ENCODE data around the gene PPP1R13B. TPM values are rescaled to one million over a fixed set of nuclear protein-coding genes. Genes with fewer than 3 reads are reported as not detected.

Gene PPP1R13B
- total RNA-seq, 1 experiment from 2014 or later = 3.0 TPM

DNA sequence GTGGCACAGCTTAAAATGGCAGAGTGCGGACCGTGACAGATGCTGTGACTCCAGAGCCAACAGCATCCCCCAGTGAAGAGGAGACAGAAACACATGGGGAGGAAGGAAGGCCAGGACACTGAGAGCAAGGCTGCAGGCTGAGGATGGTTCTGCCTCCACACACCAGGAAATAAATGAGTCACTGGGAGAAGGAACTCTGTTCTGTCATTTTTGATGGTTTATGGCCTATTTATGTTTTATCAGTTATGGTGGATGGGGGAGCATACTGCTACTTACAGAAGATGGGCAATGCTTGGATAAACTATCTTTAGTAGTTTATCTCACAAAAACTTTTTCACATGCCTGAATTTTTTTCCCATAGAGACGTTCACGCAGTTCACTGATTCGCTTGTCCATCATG, 97.9 kb downstream of the PPP1R13B start:
- H3K4me1 ChIP-seq (ENCODE audit: low read length) = no peaks in the 10 kb centered on the region
- no peaks in the 10 kb centered on the region for H3K79me2 ChIP-seq (ENCODE audit: low read length)
- H3K36me3 ChIP-seq (ENCODE audit: insufficient read depth, low read length) = no peaks in the 10 kb centered on the region
- no peak overlapping the region for H3K9ac ChIP-seq (ENCODE audit: low read length)
- H3K9me2 ChIP-seq (replicated peaks; ENCODE audit: insufficient read depth, low read length) = no peaks in the 10 kb centered on the region
- no peak for DNase-seq
- no peak overlapping the region for H2AFZ ChIP-seq (ENCODE audit: low read length)
- no peaks in the 10 kb centered on the region for H3K9me3 ChIP-seq (ENCODE audit: low read length)
- H3K27ac ChIP-seq (ENCODE audit: low read length) = no peak overlapping the region
- no peaks in the 10 kb centered on the region for H3K27me3 ChIP-seq (ENCODE audit: low read length)
- H3K4me3 ChIP-seq (ENCODE audit: low read length) = no peak overlapping the region
- no peaks in the 10 kb centered on the region for H4K20me1 ChIP-seq (ENCODE audit: insufficient read depth, low read depth, low read length)
- no peak overlapping the region for H3K4me2 ChIP-seq (ENCODE audit: low read depth, low read length, poor library complexity, severe bottlenecking)

DNA sequence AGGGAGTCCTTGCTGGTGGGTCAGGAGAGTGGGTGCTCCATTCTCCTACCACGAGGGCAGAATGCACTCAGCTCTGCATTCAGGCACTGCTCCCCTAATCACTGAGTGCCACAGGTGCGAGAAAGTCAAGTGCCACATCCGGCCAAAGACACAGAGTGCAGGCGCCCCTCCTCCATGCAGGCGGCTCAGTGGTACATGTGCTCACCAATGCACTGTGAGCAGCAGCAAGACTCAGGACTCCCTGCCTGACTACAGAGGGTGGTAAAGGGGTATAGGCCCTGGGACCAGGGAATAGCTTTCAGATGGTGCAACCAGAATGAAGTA, 98.9 kb downstream of the PPP1R13B start:
- no peak overlapping the region for H3K9ac ChIP-seq (ENCODE audit: low read length)
- H3K9me3 ChIP-seq (ENCODE audit: low read length) = no peaks in the 10 kb centered on the region
- H3K27me3 ChIP-seq (ENCODE audit: low read length) = no peaks in the 10 kb centered on the region
- H3K4me3 ChIP-seq (ENCODE audit: low read length) = no peak overlapping the region
- H3K36me3 ChIP-seq (ENCODE audit: insufficient read depth, low read length) = no peaks in the 10 kb centered on the region
- H3K4me1 ChIP-seq (ENCODE audit: low read length) = no peaks in the 10 kb centered on the region
- no peak for DNase-seq
- no peak overlapping the region for H3K27ac ChIP-seq (ENCODE audit: low read length)
- no peak overlapping the region for H2AFZ ChIP-seq (ENCODE audit: low read length)
- H4K20me1 ChIP-seq (ENCODE audit: insufficient read depth, low read depth, low read length) = no peaks in the 10 kb centered on the region
- no peak overlapping the region for H3K4me2 ChIP-seq (ENCODE audit: low read depth, low read length, poor library complexity, severe bottlenecking)
- no peaks in the 10 kb centered on the region for H3K79me2 ChIP-seq (ENCODE audit: low read length)
- no peaks in the 10 kb centered on the region for H3K9me2 ChIP-seq (replicated peaks; ENCODE audit: insufficient read depth, low read length)

DNA sequence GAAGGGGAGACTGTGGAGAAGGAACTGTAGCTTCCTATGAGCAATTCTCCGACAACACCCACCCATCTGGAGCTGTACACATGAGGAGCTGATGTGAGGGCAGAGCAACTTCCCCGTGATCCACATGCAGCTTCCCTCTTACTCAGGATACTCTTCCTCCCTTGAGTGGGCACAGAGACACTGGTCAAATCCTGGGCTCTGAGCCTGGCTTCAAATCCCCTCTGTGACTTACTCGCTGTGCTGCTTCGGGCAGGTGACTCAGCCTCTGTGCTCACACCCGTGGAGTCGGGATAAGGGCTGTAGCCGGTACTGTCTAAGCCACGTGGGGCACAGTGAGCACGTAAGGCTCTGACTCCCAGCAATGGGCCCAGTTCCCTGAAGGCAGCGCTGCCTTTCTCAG, 100.7 kb downstream of the PPP1R13B start:
- Histone ChIP-seq H3K36me3 (ENCODE audit: insufficient read depth, low read length) (no peaks in the 10 kb centered on the region), H3K4me3 (ENCODE audit: low read length) (no peak overlapping the region), H3K4me2 (ENCODE audit: low read depth, low read length, poor library complexity, severe bottlenecking) (no peak overlapping the region), H3K79me2 (ENCODE audit: low read length) (no peaks in the 10 kb centered on the region), H3K9ac (ENCODE audit: low read length) (no peak overlapping the region), H3K9me2 (replicated peaks; ENCODE audit: insufficient read depth, low read length) (no peaks in the 10 kb centered on the region), H3K27ac (ENCODE audit: low read length) (no peak overlapping the region), H3K4me1 (ENCODE audit: low read length) (no peaks in the 10 kb centered on the region), H3K27me3 (ENCODE audit: low read length) (no peaks in the 10 kb centered on the region), H2AFZ (ENCODE audit: low read length) (no peak overlapping the region), H3K9me3 (ENCODE audit: low read length) (no peaks in the 10 kb centered on the region), H4K20me1 (ENCODE audit: insufficient read depth, low read depth, low read length) (no peaks in the 10 kb centered on the region)
- no peak for DNase-seq

DNA sequence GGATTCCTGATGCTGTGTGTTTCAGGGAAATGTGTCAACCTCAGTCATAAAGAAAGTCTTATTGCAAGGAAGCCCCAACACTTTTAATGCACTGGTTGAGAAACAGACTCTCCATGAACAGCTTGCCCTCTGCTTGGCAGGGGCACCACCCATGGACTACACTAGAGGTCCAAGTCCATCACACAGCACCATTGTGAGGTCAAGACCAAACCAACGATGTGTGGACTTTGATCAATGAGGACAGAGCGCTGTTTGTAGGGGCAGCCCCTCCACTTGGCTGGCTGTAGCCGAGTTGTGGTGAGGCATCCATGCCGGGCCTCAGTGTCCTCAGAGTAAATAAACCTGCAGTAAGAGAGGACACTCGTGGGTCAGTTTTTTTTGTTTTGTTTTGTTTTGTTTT, 102.0 kb downstream of the PPP1R13B start:
- no peaks in the 10 kb centered on the region for H3K27me3 ChIP-seq (ENCODE audit: low read length)
- H3K9ac ChIP-seq (ENCODE audit: low read length) = no peak overlapping the region
- H4K20me1 ChIP-seq (ENCODE audit: insufficient read depth, low read depth, low read length) = no peaks in the 10 kb centered on the region
- no peak overlapping the region for H3K27ac ChIP-seq (ENCODE audit: low read length)
- no peaks in the 10 kb centered on the region for H3K36me3 ChIP-seq (ENCODE audit: insufficient read depth, low read length)
- H3K9me3 ChIP-seq (ENCODE audit: low read length) = no peaks in the 10 kb centered on the region
- H3K4me2 ChIP-seq (ENCODE audit: low read depth, low read length, poor library complexity, severe bottlenecking) = no peak overlapping the region
- H3K9me2 ChIP-seq (replicated peaks; ENCODE audit: insufficient read depth, low read length) = no peaks in the 10 kb centered on the region
- no peak overlapping the region for H2AFZ ChIP-seq (ENCODE audit: low read length)
- H3K79me2 ChIP-seq (ENCODE audit: low read length) = no peaks in the 10 kb centered on the region
- H3K4me1 ChIP-seq (ENCODE audit: low read length) = no peaks in the 10 kb centered on the region
- no peak overlapping the region for H3K4me3 ChIP-seq (ENCODE audit: low read length)
- DNase-seq = no peak

DNA sequence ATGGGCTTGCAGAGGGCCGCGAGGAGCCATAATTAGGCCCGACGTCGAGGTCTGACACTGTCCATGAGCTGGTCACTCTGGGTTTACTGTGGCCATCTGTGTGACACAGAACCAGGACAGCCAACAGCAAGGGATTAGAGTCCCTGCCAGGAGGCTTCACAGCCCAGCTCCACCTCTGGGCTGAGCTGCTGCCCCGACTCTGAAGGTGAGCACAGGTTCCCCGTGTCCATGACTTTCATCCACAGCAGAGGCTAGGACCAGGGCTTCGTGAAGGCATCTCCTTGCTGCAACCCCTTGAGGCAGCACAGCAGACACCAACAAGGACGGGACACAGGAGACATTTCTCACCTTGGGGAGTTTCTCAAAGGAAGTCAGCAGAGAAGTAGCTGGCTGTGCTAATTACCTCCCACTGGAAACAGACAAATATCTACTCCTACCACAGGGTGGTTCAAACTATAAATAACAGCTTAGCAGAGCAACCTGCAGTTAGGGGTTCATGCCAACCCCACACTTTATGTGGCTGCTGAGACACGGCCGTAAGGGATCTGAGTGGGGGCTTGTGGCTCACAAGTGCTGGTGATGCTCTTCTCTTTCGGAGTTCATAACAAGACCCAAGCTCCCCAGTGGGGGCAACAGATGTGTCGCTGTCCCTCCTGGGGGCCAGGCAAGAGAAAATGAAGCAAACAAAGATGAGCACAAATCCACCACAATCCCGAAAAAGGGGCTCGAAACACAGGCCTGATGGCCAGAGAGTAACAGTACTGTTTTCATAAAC, 102.6 kb downstream of the PPP1R13B start:
- Histone ChIP-seq H3K9me3 (ENCODE audit: low read length) (no peaks in the 10 kb centered on the region), H3K79me2 (ENCODE audit: low read length) (no peaks in the 10 kb centered on the region), H3K4me3 (ENCODE audit: low read length) (no peak overlapping the region), H3K27ac (ENCODE audit: low read length) (no peak overlapping the region), H3K27me3 (ENCODE audit: low read length) (no peaks in the 10 kb centered on the region), H3K4me1 (ENCODE audit: low read length) (no peaks in the 10 kb centered on the region), H3K9ac (ENCODE audit: low read length) (no peak overlapping the region), H2AFZ (ENCODE audit: low read length) (no peak overlapping the region), H4K20me1 (ENCODE audit: insufficient read depth, low read depth, low read length) (no peaks in the 10 kb centered on the region), H3K4me2 (ENCODE audit: low read depth, low read length, poor library complexity, severe bottlenecking) (no peak overlapping the region), H3K36me3 (ENCODE audit: insufficient read depth, low read length) (no peaks in the 10 kb centered on the region), H3K9me2 (replicated peaks; ENCODE audit: insufficient read depth, low read length) (no peaks in the 10 kb centered on the region)
- DNase-seq = no peak

DNA sequence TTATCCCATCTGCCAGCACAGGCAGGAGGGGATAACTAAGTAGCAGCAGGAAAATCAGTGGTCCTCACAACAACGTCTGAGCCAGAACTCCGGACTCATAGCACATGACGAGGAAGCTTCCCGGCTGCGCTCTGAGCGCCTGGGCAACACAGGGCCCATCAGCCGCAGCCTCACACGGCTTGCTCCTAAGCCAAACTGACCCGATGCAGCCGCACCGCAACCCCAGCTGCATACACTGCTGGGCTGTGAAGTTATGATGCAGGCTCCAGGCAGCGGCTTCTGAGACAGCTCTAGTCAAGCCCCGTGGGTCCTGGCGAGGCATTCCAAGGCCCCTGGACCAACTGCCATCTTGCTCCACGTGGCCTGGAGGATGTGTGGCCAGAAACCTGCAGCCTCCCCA, 103.7 kb downstream of the PPP1R13B start:
- H3K27ac ChIP-seq (ENCODE audit: low read length) = no peak overlapping the region
- H3K36me3 ChIP-seq (ENCODE audit: insufficient read depth, low read length) = no peaks in the 10 kb centered on the region
- H3K27me3 ChIP-seq (ENCODE audit: low read length) = no peaks in the 10 kb centered on the region
- H3K79me2 ChIP-seq (ENCODE audit: low read length) = no peaks in the 10 kb centered on the region
- no peak for DNase-seq
- H2AFZ ChIP-seq (ENCODE audit: low read length) = no peak overlapping the region
- H3K9me2 ChIP-seq (replicated peaks; ENCODE audit: insufficient read depth, low read length) = no peaks in the 10 kb centered on the region
- no peak overlapping the region for H3K4me2 ChIP-seq (ENCODE audit: low read depth, low read length, poor library complexity, severe bottlenecking)
- no peaks in the 10 kb centered on the region for H4K20me1 ChIP-seq (ENCODE audit: insufficient read depth, low read depth, low read length)
- H3K9ac ChIP-seq (ENCODE audit: low read length) = no peak overlapping the region
- no peaks in the 10 kb centered on the region for H3K9me3 ChIP-seq (ENCODE audit: low read length)
- no peak overlapping the region for H3K4me3 ChIP-seq (ENCODE audit: low read length)
- H3K4me1 ChIP-seq (ENCODE audit: low read length) = no peaks in the 10 kb centered on the region

DNA sequence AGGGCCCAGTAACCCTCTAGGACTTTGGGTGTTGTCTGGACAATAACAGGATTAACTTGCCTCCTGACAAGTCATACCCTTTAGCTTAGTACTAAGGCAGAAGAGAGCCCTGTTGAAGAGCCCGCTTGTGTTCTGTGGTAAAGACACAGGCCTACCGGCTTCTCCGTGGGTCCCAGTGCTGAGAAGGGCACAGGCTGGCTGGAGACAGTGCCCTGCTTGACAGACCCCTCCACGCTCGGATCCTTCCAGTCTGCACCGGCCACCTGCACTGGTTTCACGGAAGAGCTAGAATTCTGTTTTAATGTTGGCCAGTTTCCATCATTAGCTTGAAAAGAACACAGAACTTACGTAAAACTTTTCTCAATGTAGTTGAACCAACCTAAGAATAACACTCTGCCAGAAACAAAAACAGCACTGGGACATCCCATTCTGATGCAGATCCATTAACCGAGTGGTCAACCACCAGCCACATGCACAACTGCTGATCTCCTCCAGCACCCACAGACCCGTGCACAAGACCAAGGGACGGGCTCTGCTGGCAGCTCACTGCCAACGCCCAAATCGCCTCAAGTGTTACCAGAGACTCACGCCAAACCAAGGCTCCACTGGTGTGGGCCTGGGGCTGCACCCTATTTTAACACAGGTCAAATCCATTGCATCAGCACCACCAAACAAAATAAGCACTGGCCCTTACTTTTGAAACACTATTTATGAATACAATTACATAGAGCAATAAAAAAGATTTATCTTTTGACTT, 104.7 kb downstream of the PPP1R13B start:
- H3K9me2 ChIP-seq (replicated peaks; ENCODE audit: insufficient read depth, low read length) = no peaks in the 10 kb centered on the region
- no peaks in the 10 kb centered on the region for H3K27me3 ChIP-seq (ENCODE audit: low read length)
- no peaks in the 10 kb centered on the region for H3K36me3 ChIP-seq (ENCODE audit: insufficient read depth, low read length)
- no peak overlapping the region for H3K4me3 ChIP-seq (ENCODE audit: low read length)
- no peaks in the 10 kb centered on the region for H3K9me3 ChIP-seq (ENCODE audit: low read length)
- H3K4me2 ChIP-seq (ENCODE audit: low read depth, low read length, poor library complexity, severe bottlenecking) = no peak overlapping the region
- no peaks in the 10 kb centered on the region for H3K79me2 ChIP-seq (ENCODE audit: low read length)
- no peak overlapping the region for H3K9ac ChIP-seq (ENCODE audit: low read length)
- H4K20me1 ChIP-seq (ENCODE audit: insufficient read depth, low read depth, low read length) = peaks cover 5% of the 10 kb centered on the region; the same call in 1 of the 2 replicates
- no peaks in the 10 kb centered on the region for H3K4me1 ChIP-seq (ENCODE audit: low read length)
- H3K27ac ChIP-seq (ENCODE audit: low read length) = no peak overlapping the region
- no peak for DNase-seq
- no peak overlapping the region for H2AFZ ChIP-seq (ENCODE audit: low read length)

DNA sequence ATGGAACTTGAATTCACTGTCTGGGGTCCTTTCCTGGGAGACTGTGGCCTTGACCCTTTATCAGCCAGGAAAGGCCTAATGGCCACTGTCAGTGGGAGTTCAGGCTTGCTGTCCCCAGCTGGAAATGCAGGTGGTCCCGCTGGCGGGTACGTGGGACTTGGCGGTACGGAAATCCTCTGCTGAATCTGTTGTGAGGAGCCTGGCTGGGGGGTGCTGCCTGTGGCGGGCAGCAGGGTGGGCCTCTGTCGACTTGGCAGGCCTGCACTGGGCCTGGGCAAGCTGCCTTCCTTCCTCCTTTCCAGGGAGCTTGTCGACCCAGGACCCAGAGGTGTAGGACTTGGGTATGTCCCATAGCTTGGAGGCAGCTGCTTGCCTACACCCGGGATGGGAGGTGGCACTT, 105.5 kb downstream of the PPP1R13B start:
- Histone ChIP-seq H2AFZ (ENCODE audit: low read length) (no peak overlapping the region), H3K9ac (ENCODE audit: low read length) (no peak overlapping the region), H4K20me1 (ENCODE audit: insufficient read depth, low read depth, low read length) (peaks cover 5% of the 10 kb centered on the region; the same call in 1 of the 2 replicates), H3K4me1 (ENCODE audit: low read length) (no peaks in the 10 kb centered on the region), H3K27ac (ENCODE audit: low read length) (no peak overlapping the region), H3K79me2 (ENCODE audit: low read length) (no peaks in the 10 kb centered on the region), H3K4me2 (ENCODE audit: low read depth, low read length, poor library complexity, severe bottlenecking) (no peak overlapping the region), H3K27me3 (ENCODE audit: low read length) (no peaks in the 10 kb centered on the region), H3K9me2 (replicated peaks; ENCODE audit: insufficient read depth, low read length) (no peaks in the 10 kb centered on the region), H3K9me3 (ENCODE audit: low read length) (no peaks in the 10 kb centered on the region), H3K4me3 (ENCODE audit: low read length) (no peak overlapping the region), H3K36me3 (ENCODE audit: insufficient read depth, low read length) (no peaks in the 10 kb centered on the region)
- no peak for DNase-seq
